Measurements from ENCODE around the gene WAC.

Gene WAC

GRCh38 chr10:28533571-28534304 lies 820 bp downstream of the WAC start:
- TF ChIP-seq, protein P1, sequence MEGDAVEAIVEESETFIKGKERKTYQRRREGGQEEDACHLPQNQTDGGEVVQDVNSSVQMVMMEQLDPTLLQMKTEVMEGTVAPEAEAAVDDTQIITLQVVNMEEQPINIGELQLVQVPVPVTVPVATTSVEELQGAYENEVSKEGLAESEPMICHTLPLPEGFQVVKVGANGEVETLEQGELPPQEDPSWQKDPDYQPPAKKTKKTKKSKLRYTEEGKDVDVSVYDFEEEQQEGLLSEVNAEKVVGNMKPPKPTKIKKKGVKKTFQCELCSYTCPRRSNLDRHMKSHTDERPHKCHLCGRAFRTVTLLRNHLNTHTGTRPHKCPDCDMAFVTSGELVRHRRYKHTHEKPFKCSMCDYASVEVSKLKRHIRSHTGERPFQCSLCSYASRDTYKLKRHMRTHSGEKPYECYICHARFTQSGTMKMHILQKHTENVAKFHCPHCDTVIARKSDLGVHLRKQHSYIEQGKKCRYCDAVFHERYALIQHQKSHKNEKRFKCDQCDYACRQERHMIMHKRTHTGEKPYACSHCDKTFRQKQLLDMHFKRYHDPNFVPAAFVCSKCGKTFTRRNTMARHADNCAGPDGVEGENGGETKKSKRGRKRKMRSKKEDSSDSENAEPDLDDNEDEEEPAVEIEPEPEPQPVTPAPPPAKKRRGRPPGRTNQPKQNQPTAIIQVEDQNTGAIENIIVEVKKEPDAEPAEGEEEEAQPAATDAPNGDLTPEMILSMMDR (IDR thresholded peaks at IDR 0.05; ENCODE audit: poor library complexity, severe bottlenecking) = no peak
- peaks cover 8% of the 10 kb centered on the region for H3K4me1 ChIP-seq (ENCODE audit: insufficient read depth, poor library complexity, severe bottlenecking)
- peak overlapping the region; percentile 84 for H3K4me3 ChIP-seq (ENCODE audit: severe bottlenecking)
- H3K9me3 ChIP-seq (ENCODE audit: severe bottlenecking) = no peaks in the 10 kb centered on the region
- DNase-seq (ENCODE audit: low spot score) (peak; percentile 75), ATAC-seq (ENCODE audit: low read depth) (peak; percentile 35)
- no peaks in the 10 kb centered on the region for H3K27me3 ChIP-seq (ENCODE audit: insufficient read depth, poor library complexity, severe bottlenecking)
- peaks cover 48% of the 10 kb centered on the region for H3K36me3 ChIP-seq (ENCODE audit: low read depth)
- H3K27ac ChIP-seq (ENCODE audit: poor library complexity, severe bottlenecking) = peak overlapping the region; percentile 78

- Histone ChIP-seq H3K4me1 (ENCODE audit: insufficient read depth, poor library complexity, severe bottlenecking) (peaks cover 12% of the 10 kb centered on the region), H3K36me3 (ENCODE audit: low read depth) (peaks cover 69% of the 10 kb centered on the region), H3K9me3 (ENCODE audit: severe bottlenecking) (no peaks in the 10 kb centered on the region), H3K4me3 (ENCODE audit: severe bottlenecking) (no peak overlapping the region), H3K27ac (ENCODE audit: poor library complexity, severe bottlenecking) (no peak overlapping the region), H3K27me3 (ENCODE audit: insufficient read depth, poor library complexity, severe bottlenecking) (no peaks in the 10 kb centered on the region)
- DNase-seq (ENCODE audit: low spot score) (no peak), ATAC-seq (ENCODE audit: low read depth) (no peak)
- TF ChIP-seq, protein P1 (IDR thresholded peaks at IDR 0.05; ENCODE audit: poor library complexity, severe bottlenecking) = no peak
These were observed 2.9 kb downstream of the WAC start for GRCh38 chr10:28535846-28536245.

DNA sequence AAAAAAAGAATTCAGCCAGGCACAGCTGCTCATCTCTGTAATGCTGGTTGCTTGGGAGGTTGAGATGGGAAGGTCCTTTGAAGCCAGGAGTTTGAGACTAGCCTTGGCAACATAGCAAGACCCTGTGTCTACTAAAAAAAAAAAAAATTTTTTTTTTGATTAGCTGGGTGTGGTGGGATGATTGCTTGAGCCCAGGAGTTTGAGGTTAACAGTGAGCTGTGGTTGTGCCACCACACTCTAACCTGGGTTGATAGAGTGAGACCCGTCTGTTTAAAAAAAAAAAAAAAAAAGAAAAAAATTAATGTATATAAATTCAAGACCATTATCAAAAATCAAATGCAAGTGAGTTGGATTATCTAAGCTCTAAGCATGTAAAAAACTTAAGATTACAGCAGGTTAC lies 5.7 kb downstream of the WAC start:
- Histone ChIP-seq H3K4me1 (ENCODE audit: insufficient read depth, poor library complexity, severe bottlenecking) (peaks cover 14% of the 10 kb centered on the region), H3K27ac (ENCODE audit: poor library complexity, severe bottlenecking) (no peak overlapping the region), H3K4me3 (ENCODE audit: severe bottlenecking) (no peak overlapping the region), H3K36me3 (ENCODE audit: low read depth) (peaks cover 97% of the 10 kb centered on the region), H3K9me3 (ENCODE audit: severe bottlenecking) (no peaks in the 10 kb centered on the region), H3K27me3 (ENCODE audit: insufficient read depth, poor library complexity, severe bottlenecking) (no peaks in the 10 kb centered on the region)
- ATAC-seq (ENCODE audit: low read depth) (no peak), DNase-seq (ENCODE audit: low spot score) (no peak)
- TF ChIP-seq, protein P1 (IDR thresholded peaks at IDR 0.05; ENCODE audit: poor library complexity, severe bottlenecking) = no peak

DNA sequence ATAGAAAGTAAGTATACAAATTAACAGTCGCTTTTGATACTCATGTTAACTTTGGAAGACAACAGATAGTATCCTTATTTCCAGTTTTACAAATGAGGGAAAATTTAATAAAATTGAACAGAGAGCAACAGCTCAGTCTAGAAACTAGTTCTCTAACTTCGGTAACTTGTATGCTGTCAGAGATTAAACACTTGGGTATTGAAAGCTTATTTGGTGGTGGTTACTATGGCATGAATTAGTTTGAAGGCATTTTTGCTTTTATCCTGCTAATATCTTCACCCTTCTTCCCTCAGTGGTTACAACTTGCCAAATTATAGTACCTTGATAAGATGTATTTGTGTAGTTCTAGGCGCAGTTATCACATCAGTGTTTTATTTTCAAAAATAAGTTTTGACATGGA lies 7.2 kb downstream of the WAC start:
- Histone ChIP-seq H3K9me3 (ENCODE audit: severe bottlenecking) (no peaks in the 10 kb centered on the region), H3K36me3 (ENCODE audit: low read depth) (peaks cover 100% of the 10 kb centered on the region), H3K27me3 (ENCODE audit: insufficient read depth, poor library complexity, severe bottlenecking) (no peaks in the 10 kb centered on the region), H3K27ac (ENCODE audit: poor library complexity, severe bottlenecking) (no peak overlapping the region), H3K4me1 (ENCODE audit: insufficient read depth, poor library complexity, severe bottlenecking) (peaks cover 7% of the 10 kb centered on the region), H3K4me3 (ENCODE audit: severe bottlenecking) (no peak overlapping the region)
- ATAC-seq (ENCODE audit: low read depth) = no peak
- DNase-seq (ENCODE audit: low spot score) = no peak
- TF ChIP-seq, protein P1 (IDR thresholded peaks at IDR 0.05; ENCODE audit: poor library complexity, severe bottlenecking) = no peak

GRCh38 chr10:28541717-28542365 lies 8.9 kb downstream of the WAC start:
- no peak overlapping the region for H3K27ac ChIP-seq (ENCODE audit: poor library complexity, severe bottlenecking)
- no peak overlapping the region for H3K4me3 ChIP-seq (ENCODE audit: severe bottlenecking)
- TF ChIP-seq, protein P1 (IDR thresholded peaks at IDR 0.05; ENCODE audit: poor library complexity, severe bottlenecking) = no peak
- H3K4me1 ChIP-seq (ENCODE audit: insufficient read depth, poor library complexity, severe bottlenecking) = peaks cover 6% of the 10 kb centered on the region
- H3K27me3 ChIP-seq (ENCODE audit: insufficient read depth, poor library complexity, severe bottlenecking) = no peaks in the 10 kb centered on the region
- DNase-seq (ENCODE audit: low spot score) (no peak), ATAC-seq (ENCODE audit: low read depth) (no peak)
- H3K36me3 ChIP-seq (ENCODE audit: low read depth) = peaks cover 100% of the 10 kb centered on the region
- H3K9me3 ChIP-seq (ENCODE audit: severe bottlenecking) = no peaks in the 10 kb centered on the region

All from RWPE2 (cell line).